Mucosa of rectum (tissue), 2 donors: ENCODE measurements around the gene ALX3.

Experiments
- H3K27ac ChIP-seq, 2 donors: one replicate each; pipeline ENCODE4 v1.7.0; 2013; ENCODE audit warnings: inconsistent platforms in 2 of 2, low read depth in 2 of 2, low read length in 2 of 2
- H3K27me3 ChIP-seq, 2 donors: one replicate each; pipeline ENCODE4 v1.7.0; 2013; ENCODE audit warnings: low read length in 2 of 2; ENCODE audit not compliant: control insufficient read depth in 2 of 2, insufficient read depth in 2 of 2
- H3K36me3 ChIP-seq, 2 donors: one replicate each; pipeline ENCODE4 v1.7.0; 2013; ENCODE audit warnings: low read length in 2 of 2; ENCODE audit not compliant: control insufficient read depth in 2 of 2, insufficient read depth in 2 of 2
- H3K4me1 ChIP-seq, 2 donors: one replicate each; pipeline ENCODE4 v1.7.0; 2013; ENCODE audit warnings: low read length in 2 of 2, mild to moderate bottlenecking in 1 of 2; ENCODE audit not compliant: control insufficient read depth in 2 of 2, insufficient read depth in 2 of 2
- H3K4me3 ChIP-seq, 2 donors: one replicate each; pipeline ENCODE4 v1.7.0; 2013; ENCODE audit warnings: low read length in 2 of 2
- H3K9ac ChIP-seq, 2 donors: one replicate each; pipeline ENCODE4 v1.7.0; 2013; ENCODE audit warnings: low read length in 2 of 2, low read depth in 1 of 2, mild to moderate bottlenecking in 1 of 2
- H3K9me3 ChIP-seq, 2 donors: one replicate each; pipeline ENCODE4 v1.7.0; 2013; ENCODE audit warnings: low read length in 2 of 2; ENCODE audit not compliant: control insufficient read depth in 2 of 2
- donor health status: healthy.
- donor health status: Normal muscosa, but diverticular disease.

Gene ALX3

GRCh38 chr1:110106013-110106941, 35.8 kb upstream of the ALX3 start:
- no peaks in the 10 kb centered on the region for H3K36me3 ChIP-seq
- no peak overlapping the region for H3K9ac ChIP-seq
- no peak overlapping the region for H3K4me3 ChIP-seq
- no peaks in the 10 kb centered on the region for H3K4me1 ChIP-seq
- no peak overlapping the region for H3K27ac ChIP-seq
- peaks cover 2 to 3% of the 10 kb centered on the region in 2 donors for H3K27me3 ChIP-seq
- no peaks in the 10 kb centered on the region for H3K9me3 ChIP-seq

- H3K27ac ChIP-seq, result no peak overlapping the region
- H3K4me3 ChIP-seq, result no peak overlapping the region
- no peak overlapping the region for H3K9ac ChIP-seq
Observed at GRCh38 chr1:110102081-110102480, 31.6 kb upstream of the ALX3 start.

GRCh38 chr1:110100335-110100734, 29.9 kb upstream of the ALX3 start:
- Histone ChIP-seq H3K27ac (no peak overlapping the region), H3K36me3 (no peaks in the 10 kb centered on the region), H3K9me3 (no peaks in the 10 kb centered on the region), H3K4me3 (no peak overlapping the region), H3K27me3 (peaks cover 0 to 4% of the 10 kb centered on the region in 2 donors), H3K9ac (no peak overlapping the region), H3K4me1 (no peaks in the 10 kb centered on the region)

More at GRCh38 chr1:110102081-110102480, 31.6 kb upstream of the ALX3 start:
- H3K9me3 ChIP-seq, result no peaks in the 10 kb centered on the region
- no peaks in the 10 kb centered on the region for H3K27me3 ChIP-seq
- no peaks in the 10 kb centered on the region for H3K36me3 ChIP-seq
- H3K4me1 ChIP-seq, result no peaks in the 10 kb centered on the region

- Histone ChIP-seq H3K27ac (no peak overlapping the region), H3K36me3 (no peaks in the 10 kb centered on the region), H3K4me1 (no peaks in the 10 kb centered on the region), H3K9me3 (no peaks in the 10 kb centered on the region), H3K9ac (no peak overlapping the region), H3K27me3 (peaks cover 0 to 4% of the 10 kb centered on the region in 2 donors), H3K4me3 (no peak overlapping the region)
Observed at GRCh38 chr1:110098222-110099026, 28.0 kb upstream of the ALX3 start.

GRCh38 chr1:110097507-110098221, 27.2 kb upstream of the ALX3 start:
- Histone ChIP-seq H3K9ac (no peak overlapping the region), H3K4me3 (no peak overlapping the region), H3K4me1 (no peaks in the 10 kb centered on the region), H3K27ac (no peak overlapping the region), H3K9me3 (no peaks in the 10 kb centered on the region), H3K27me3 (peaks cover 0 to 4% of the 10 kb centered on the region in 2 donors), H3K36me3 (no peaks in the 10 kb centered on the region)

GRCh38 chr1:110094931-110095654, 24.6 kb upstream of the ALX3 start:
- no peaks in the 10 kb centered on the region for H3K9me3 ChIP-seq
- H3K4me3 ChIP-seq, result no peak overlapping the region
- H3K27me3 ChIP-seq, result peaks cover 0 to 4% of the 10 kb centered on the region in 2 donors
- H3K27ac ChIP-seq, result no peak overlapping the region
- H3K4me1 ChIP-seq, result no peaks in the 10 kb centered on the region
- H3K36me3 ChIP-seq, result no peaks in the 10 kb centered on the region
- H3K9ac ChIP-seq, result no peak overlapping the region

GRCh38 chr1:110092991-110093390, 22.5 kb upstream of the ALX3 start:
- H3K27ac ChIP-seq, result no peak overlapping the region
- no peaks in the 10 kb centered on the region for H3K9me3 ChIP-seq
- H3K27me3 ChIP-seq, result peaks cover 0 to 4% of the 10 kb centered on the region in 2 donors
- H3K4me1 ChIP-seq, result no peaks in the 10 kb centered on the region
- no peak overlapping the region for H3K4me3 ChIP-seq
- H3K9ac ChIP-seq, result no peak overlapping the region
- H3K36me3 ChIP-seq, result no peaks in the 10 kb centered on the region

GRCh38 chr1:110091791-110092190, 21.3 kb upstream of the ALX3 start:
- Histone ChIP-seq H3K36me3 (no peaks in the 10 kb centered on the region), H3K4me1 (no peaks in the 10 kb centered on the region), H3K27ac (no peak overlapping the region), H3K27me3 (peaks cover 0 to 11% of the 10 kb centered on the region in 2 donors), H3K9me3 (no peaks in the 10 kb centered on the region), H3K4me3 (no peak overlapping the region), H3K9ac (no peak overlapping the region)

GRCh38 chr1:110091381-110091780, 20.9 kb upstream of the ALX3 start:
- Histone ChIP-seq H3K9me3 (no peaks in the 10 kb centered on the region), H3K27ac (no peak overlapping the region), H3K27me3 (peaks cover 0 to 13% of the 10 kb centered on the region in 2 donors), H3K36me3 (no peaks in the 10 kb centered on the region), H3K9ac (no peak overlapping the region), H3K4me1 (no peaks in the 10 kb centered on the region), H3K4me3 (no peak overlapping the region)
